ENCODE results near the gene CTRL.
A peak's percentile ranks its signal among the peaks of the same experiment; 100 is the strongest.
"Not testable (repeated sequence)": the region's sequence is repeated elsewhere in the genome, so short reads cannot be mapped to it uniquely, and the experiment has no call there.

Gene CTRL

GRCh38 chr16:67939507-67940445, 8.1 kb upstream of the CTRL start:
- peaks cover 11% of the 10 kb centered on the region for H3K36me3 ChIP-seq (ENCODE audit: insufficient read depth, low read length)
- 93% methylated on average over 33 of the region's 33 CpGs for WGBS
- H3K27me3 ChIP-seq (ENCODE audit: insufficient read depth, low read length): no peaks in the 10 kb centered on the region
- no peak overlapping the region for H3K9ac ChIP-seq (ENCODE audit: low read depth, low read length)
- H3K27ac ChIP-seq (ENCODE audit: low read depth, low read length): no peak overlapping the region
- no peak overlapping the region for H3K4me3 ChIP-seq (ENCODE audit: low read length)
- 0 out of 2 replicates have a peak, but pooled peaks cover 4% of the 10 kb centered on the region for H3K4me1 ChIP-seq (ENCODE audit: insufficient read depth, low read length)
- H3K9me3 ChIP-seq (ENCODE audit: insufficient read depth, low read depth, low read length): no peaks in the 10 kb centered on the region

GRCh38 chr16:67937713-67938112, 6.1 kb upstream of the CTRL start:
- H3K9me3 ChIP-seq (ENCODE audit: insufficient read depth, low read depth, low read length); H3K4me1 ChIP-seq (ENCODE audit: insufficient read depth, low read length); H3K9ac ChIP-seq (ENCODE audit: low read depth, low read length); H3K27ac ChIP-seq (ENCODE audit: low read depth, low read length); H3K36me3 ChIP-seq (ENCODE audit: insufficient read depth, low read length); H3K4me3 ChIP-seq (ENCODE audit: low read length); H3K27me3 ChIP-seq (ENCODE audit: insufficient read depth, low read length): not testable (repeated sequence)
- 87% methylated on average over 5 of the region's 5 CpGs for WGBS

- peaks cover 4% of the 10 kb centered on the region; the same call in 1 of the 2 replicates for H3K4me1 ChIP-seq (ENCODE audit: insufficient read depth, low read length)
Observed at GRCh38 chr16:67936880-67937605, 5.4 kb upstream of the CTRL start.

GRCh38 chr16:67936124-67936879, 4.6 kb upstream of the CTRL start, which contains the start of gene PSMB10:
PSMB10 (minus strand) TSS chr16:67936850; CDS start chr16:67936749, 101 bp downstream.
- Histone ChIP-seq H3K27me3 (ENCODE audit: insufficient read depth, low read length) (no peaks in the 10 kb centered on the region), H3K4me3 (ENCODE audit: low read length) (peak within 1 kb of the TSS; percentile 87), H3K27ac (ENCODE audit: low read depth, low read length) (peak within 1 kb of the TSS; percentile 65), H3K9ac (ENCODE audit: low read depth, low read length) (peak within 1 kb of the TSS; percentile 85), H3K36me3 (ENCODE audit: insufficient read depth, low read length) (0 out of 2 replicates have a peak, but pooled peaks cover 6% of the 10 kb centered on the region), H3K9me3 (ENCODE audit: insufficient read depth, low read depth, low read length) (no peaks in the 10 kb centered on the region), H3K4me1 (ENCODE audit: insufficient read depth, low read length) (peaks cover 4% of the 10 kb centered on the region; the same call in 1 of the 2 replicates)
- 1% methylated on average over 54 of the region's 54 CpGs for WGBS

More at GRCh38 chr16:67936880-67937605, 5.4 kb upstream of the CTRL start:
- Histone ChIP-seq H3K4me3 (ENCODE audit: low read length) (peak overlapping the region; percentile 87), H3K27ac (ENCODE audit: low read depth, low read length) (no peak overlapping the region), H3K9ac (ENCODE audit: low read depth, low read length) (peak overlapping the region; percentile 85), H3K27me3 (ENCODE audit: insufficient read depth, low read length) (no peaks in the 10 kb centered on the region), H3K36me3 (ENCODE audit: insufficient read depth, low read length) (0 out of 2 replicates have a peak, but pooled peaks cover 6% of the 10 kb centered on the region), H3K9me3 (ENCODE audit: insufficient read depth, low read depth, low read length) (no peaks in the 10 kb centered on the region)
- 51% methylated on average over 6 of the region's 6 CpGs for WGBS

GRCh38 chr16:67935402-67936123, 3.9 kb upstream of the CTRL start:
- H3K9ac ChIP-seq (ENCODE audit: low read depth, low read length): peak overlapping the region; percentile 85
- H3K27ac ChIP-seq (ENCODE audit: low read depth, low read length): peak overlapping the region; percentile 65
- no peaks in the 10 kb centered on the region for H3K9me3 ChIP-seq (ENCODE audit: insufficient read depth, low read depth, low read length)
- H3K36me3 ChIP-seq (ENCODE audit: insufficient read depth, low read length): 0 out of 2 replicates have a peak, but pooled peaks cover 6% of the 10 kb centered on the region
- H3K4me3 ChIP-seq (ENCODE audit: low read length): peak overlapping the region; percentile 87
- H3K4me1 ChIP-seq (ENCODE audit: insufficient read depth, low read length): peaks cover 4% of the 10 kb centered on the region; the same call in 1 of the 2 replicates
- no peaks in the 10 kb centered on the region for H3K27me3 ChIP-seq (ENCODE audit: insufficient read depth, low read length)
- under 1% methylated on average over 55 of the region's 55 CpGs for WGBS

GRCh38 chr16:67935101-67935401, 3.4 kb upstream of the CTRL start:
- peaks cover 4% of the 10 kb centered on the region; the same call in 1 of the 2 replicates for H3K4me1 ChIP-seq (ENCODE audit: insufficient read depth, low read length)
- H3K27me3 ChIP-seq (ENCODE audit: insufficient read depth, low read length): no peaks in the 10 kb centered on the region
- 8% methylated on average over 13 of the region's 13 CpGs for WGBS
- H3K36me3 ChIP-seq (ENCODE audit: insufficient read depth, low read length): peaks cover 7% of the 10 kb centered on the region; the same call in 1 of the 2 replicates
- no peaks in the 10 kb centered on the region for H3K9me3 ChIP-seq (ENCODE audit: insufficient read depth, low read depth, low read length)
- H3K27ac ChIP-seq (ENCODE audit: low read depth, low read length): no peak overlapping the region
- H3K9ac ChIP-seq (ENCODE audit: low read depth, low read length): peak overlapping the region; percentile 55
- H3K4me3 ChIP-seq (ENCODE audit: low read length): peak overlapping the region; percentile 87

GRCh38 chr16:67934306-67935100, 2.8 kb upstream of the CTRL start:
- H3K27me3 ChIP-seq (ENCODE audit: insufficient read depth, low read length): no peaks in the 10 kb centered on the region
- no peaks in the 10 kb centered on the region for H3K9me3 ChIP-seq (ENCODE audit: insufficient read depth, low read depth, low read length)
- H3K27ac ChIP-seq (ENCODE audit: low read depth, low read length): no peak overlapping the region
- WGBS: 61% methylated on average over 13 of the region's 13 CpGs
- peak overlapping the region; percentile 87 for H3K4me3 ChIP-seq (ENCODE audit: low read length)
- H3K36me3 ChIP-seq (ENCODE audit: insufficient read depth, low read length): peaks cover 12% of the 10 kb centered on the region
- peaks cover 4% of the 10 kb centered on the region; the same call in 1 of the 2 replicates for H3K4me1 ChIP-seq (ENCODE audit: insufficient read depth, low read length)
- H3K9ac ChIP-seq (ENCODE audit: low read depth, low read length): peak overlapping the region; percentile 55

DNA sequence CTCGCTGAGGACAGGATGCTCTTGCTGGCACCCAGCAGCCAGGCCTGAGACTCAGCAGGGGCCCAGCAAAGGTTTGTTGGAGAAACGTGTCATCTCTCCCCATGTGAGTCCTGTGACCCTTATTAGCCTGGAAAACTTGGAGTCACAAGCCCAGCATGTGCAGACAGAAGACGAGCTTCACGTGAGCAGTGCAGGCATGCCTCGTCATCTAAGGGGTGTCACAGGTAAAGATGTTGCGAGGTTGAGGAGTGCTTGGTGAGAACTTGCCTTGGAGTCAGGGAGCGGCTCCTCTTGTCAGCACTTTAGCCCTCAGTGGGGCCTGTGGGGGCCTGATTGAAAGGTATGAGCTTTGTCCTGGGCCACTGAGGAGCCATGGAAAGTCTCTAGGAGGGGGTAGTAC, 2.1 kb upstream of the CTRL start:
- 92% methylated on average over 7 of the region's 7 CpGs for WGBS
- Histone ChIP-seq H3K4me3 (ENCODE audit: low read length) (peak overlapping the region; percentile 87; the same call in 1 of the 2 replicates), H3K4me1 (ENCODE audit: insufficient read depth, low read length) (peaks cover 4% of the 10 kb centered on the region; the same call in 1 of the 2 replicates), H3K27me3 (ENCODE audit: insufficient read depth, low read length) (no peaks in the 10 kb centered on the region), H3K9ac (ENCODE audit: low read depth, low read length) (no peak overlapping the region), H3K36me3 (ENCODE audit: insufficient read depth, low read length) (peaks cover 13% of the 10 kb centered on the region), H3K9me3 (ENCODE audit: insufficient read depth, low read depth, low read length) (no peaks in the 10 kb centered on the region), H3K27ac (ENCODE audit: low read depth, low read length) (no peak overlapping the region)

DNA sequence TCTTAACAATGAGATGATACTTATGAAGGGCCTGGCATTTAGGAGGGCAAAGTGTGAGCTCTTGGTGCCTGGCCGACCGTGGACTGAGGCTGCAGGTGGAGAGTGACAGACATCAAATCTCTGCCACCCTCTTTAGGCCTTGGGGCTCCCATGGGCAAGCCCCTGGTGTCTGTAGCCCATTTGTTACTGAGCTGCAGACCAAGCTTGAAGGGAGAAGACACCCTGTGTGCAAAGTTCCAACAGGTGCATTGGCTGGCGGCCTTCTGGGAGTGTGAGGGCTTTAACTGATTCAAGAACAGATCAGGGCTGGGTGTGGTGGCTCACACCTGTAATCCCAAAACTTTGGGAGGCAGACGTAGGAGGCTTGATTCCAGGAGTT, 789 bp upstream of the CTRL start:
- Histone ChIP-seq H3K4me3 (ENCODE audit: low read length) (no peak overlapping the region), H3K36me3 (ENCODE audit: insufficient read depth, low read length) (peaks cover 16% of the 10 kb centered on the region), H3K27ac (ENCODE audit: low read depth, low read length) (no peak overlapping the region), H3K27me3 (ENCODE audit: insufficient read depth, low read length) (no peaks in the 10 kb centered on the region), H3K4me1 (ENCODE audit: insufficient read depth, low read length) (peaks cover 4% of the 10 kb centered on the region; the same call in 1 of the 2 replicates), H3K9ac (ENCODE audit: low read depth, low read length) (no peak overlapping the region), H3K9me3 (ENCODE audit: insufficient read depth, low read depth, low read length) (no peaks in the 10 kb centered on the region)
- 99% methylated on average over 4 of the region's 4 CpGs for WGBS
